B cell (primary cell): ENCODE results near the gene SPECC1. TPM values are rescaled to one million over a fixed set of nuclear protein-coding genes. Genes with fewer than 3 reads are reported as not detected.

Source experiments
- ATAC-seq: fragments of 200-7000 bp; cut with Tn5 transposase; one replicate; pipeline ENCODE4 v1.10.0; 2021; ENCODE audit warnings: low read depth, mild to moderate bottlenecking, moderate number of reproducible peaks, moderate library complexity
- CTCF ChIA-PET: fragments of 350-600 bp; sonication (Branson Sonifier 250); formaldehyde crosslinking; loops from one replicate; lab custom pipeline; 2021; ENCODE audit warnings: antibody characterized with exemption, inconsistent platforms; lab: Charles Lee
- POLR2A ChIA-PET: fragments of 350-600 bp; sonication (Branson Sonifier 250); formaldehyde crosslinking; loops from one replicate; lab custom pipeline; 2021; ENCODE audit warnings: antibody characterized with exemption; lab: Charles Lee
- DNase-seq: peaks from one replicate; pipeline ENCODE4 v3.0.0; 2013
- H2AFZ ChIP-seq: 2 replicates; pipeline ENCODE4 v1.6.1; 2012; ENCODE audit warnings: mild to moderate bottlenecking, low read depth, low read length; ENCODE audit not compliant: insufficient read depth, poor library complexity, severe bottlenecking
- H3K27ac ChIP-seq, 2 donors: 1 replicate in 1 of 2; 2 replicates in 1 of 2; pipeline ENCODE4 v1.5.1; 2012 to 2013; ENCODE audit warnings: low read length in 2 of 2, mild to moderate bottlenecking in 2 of 2, moderate library complexity in 1 of 2
- H3K27me3 ChIP-seq, 4 experiments: fragments of 200-600 bp in 1 of 4; sonication (generic) in 1 of 4; replicated peaks in 1 of 4; 1 replicate in 2 of 4; 2 replicates in 2 of 4; pipeline versions ENCODE4 v1.6.1 to v1.7.0; 2013 to 2016; ENCODE audit warnings: low read length in 3 of 4, mild to moderate bottlenecking in 2 of 4, mixed read lengths in 1 of 4, moderate library complexity in 1 of 4; ENCODE audit not compliant: insufficient read depth in 4 of 4, control insufficient read depth in 3 of 4; ENCODE audit errors: control extremely low read depth in 1 of 4
- H3K36me3 ChIP-seq, 2 experiments: replicated peaks in 1 of 2; 1 replicate in 1 of 2; 2 replicates in 1 of 2; pipeline versions ENCODE4 v1.6.1 to v1.7.1; 2013; ENCODE audit warnings: low read length in 1 of 2; ENCODE audit not compliant: insufficient read depth in 2 of 2, control insufficient read depth in 1 of 2; ENCODE audit errors: control extremely low read depth in 1 of 2, extremely low read depth in 1 of 2
- H3K4me1 ChIP-seq, 2 donors: fragments of 200-600 bp in 1 of 2; sonication (generic) in 1 of 2; 1 replicate in 1 of 2; 2 replicates in 1 of 2; pipeline versions ENCODE4 v1.5.1 to v1.6.1; 2013 to 2017; ENCODE audit warnings: low read length in 2 of 2; ENCODE audit not compliant: control insufficient read depth in 2 of 2, insufficient read depth in 2 of 2
- H3K4me2 ChIP-seq: replicated peaks from 2 replicates; pipeline ENCODE3; 2012; ENCODE audit warnings: mild to moderate bottlenecking, low read depth, low read length; ENCODE audit not compliant: poor library complexity, severe bottlenecking
- H3K4me3 ChIP-seq, 5 experiments: fragments of 200-600 bp in 1 of 5; sonication (generic) in 1 of 5; 1 replicate in 3 of 5; 2 replicates in 2 of 5; pipeline versions ENCODE4 v1.5.1 to v1.7.0; 2011 to 2016; ENCODE audit warnings: low read length in 4 of 5, mild to moderate bottlenecking in 4 of 5, low read depth in 2 of 5, control low read depth in 1 of 5, moderate library complexity in 1 of 5; ENCODE audit not compliant: insufficient read depth in 1 of 5; ENCODE audit errors: control extremely low read depth in 1 of 5, extremely low read depth in 1 of 5
- H3K79me2 ChIP-seq: fragments of 200-600 bp; sonication (generic); one replicate; pipeline ENCODE4 v1.6.0; 2016; ENCODE audit warnings: low read length; ENCODE audit not compliant: control insufficient read depth, insufficient read depth
- H3K9ac ChIP-seq: fragments of 200-600 bp; sonication (generic); 2 replicates; pipeline ENCODE4 v1.6.1; 2017; ENCODE audit warnings: mild to moderate bottlenecking, low read length, moderate library complexity
- H3K9me3 ChIP-seq, 3 donors: one replicate each; pipeline versions ENCODE4 v1.6.1 to v1.7.1; 2013; ENCODE audit warnings: low read length in 2 of 3; ENCODE audit not compliant: control insufficient read depth in 2 of 3, insufficient read depth in 1 of 3; ENCODE audit errors: control extremely low read depth in 1 of 3
- H4K20me1 ChIP-seq: 2 replicates; pipeline ENCODE4 v1.6.0; 2012; ENCODE audit warnings: mild to moderate bottlenecking, low read length; ENCODE audit not compliant: insufficient read depth, control insufficient read depth, poor library complexity, severe bottlenecking
- H3K27ac Mint-ChIP-seq: one replicate; pipeline ENCODE4 v1.8.0; 2021; ENCODE audit warnings: mixed read lengths
- H3K27me3 Mint-ChIP-seq: one replicate; pipeline ENCODE4 v1.8.0; 2021; ENCODE audit warnings: mixed read lengths
- H3K4me1 Mint-ChIP-seq: one replicate; pipeline ENCODE4 v1.8.0; 2021; ENCODE audit warnings: mixed read lengths
- H3K4me3 Mint-ChIP-seq: one replicate; pipeline ENCODE4 v1.8.0; 2021; ENCODE audit warnings: mixed read lengths
- H3K9me3 Mint-ChIP-seq: one replicate; pipeline ENCODE4 v1.8.0; 2022; ENCODE audit warnings: mixed read lengths; ENCODE audit not compliant: insufficient read depth
- EZH2 ChIP-seq: IDR thresholded peaks from 2 replicates; pipeline ENCODE4 v1.6.1; 2012; ENCODE audit warnings: borderline replicate concordance, low read depth, mild to moderate bottlenecking, moderate library complexity, low read length; ENCODE audit not compliant: insufficient read depth, poor library complexity, severe bottlenecking
- WGBS: methylation state at CpG from one replicate; pipeline ENCODE4 v1.1.5; 2013; ENCODE audit warnings: missing lambda C conversion rate; ENCODE audit not compliant: insufficient coverage; 5-methylcytosine and 5-hydroxymethylcytosine counted together
- intact Hi-C: fragments of 100-400 bp; cut with micrococcal nuclease; formaldehyde crosslinking; loops from one replicate; pipeline ENCODE4 v1.10.0; 2022
- polyA plus RNA-seq: library from polyadenylated mRNA; depleted of rRNA; stranded (reverse); fragments of >200 nt; gene quantifications from 2 replicates; pipeline ENCODE4 v1.2.3, GENCODE V29; 2012
- total RNA-seq, 2 donors: library from RNA; stranded (reverse); fragments of 120-200 nt in 1 of 2; gene quantifications; 1 replicate in 1 of 2; 2 replicates in 1 of 2; pipeline versions ENCODE4 v1.2.3 to v1.2.4, GENCODE V29; 2013 to 2022
- TF ChIP-seq, protein P1 (sequence below): fragments of 200-600 bp; IDR thresholded peaks from one replicate; pipeline ENCODE4 v1.8.0; 2022; ENCODE audit warnings: antibody characterized with exemption, mild to moderate bottlenecking

Gene SPECC1
- total and polyA plus RNA-seq, 2 donors (not counting 1 experiment from before 2014, with no cell fraction given), result 4.6 to 7.4 TPM

DNA sequence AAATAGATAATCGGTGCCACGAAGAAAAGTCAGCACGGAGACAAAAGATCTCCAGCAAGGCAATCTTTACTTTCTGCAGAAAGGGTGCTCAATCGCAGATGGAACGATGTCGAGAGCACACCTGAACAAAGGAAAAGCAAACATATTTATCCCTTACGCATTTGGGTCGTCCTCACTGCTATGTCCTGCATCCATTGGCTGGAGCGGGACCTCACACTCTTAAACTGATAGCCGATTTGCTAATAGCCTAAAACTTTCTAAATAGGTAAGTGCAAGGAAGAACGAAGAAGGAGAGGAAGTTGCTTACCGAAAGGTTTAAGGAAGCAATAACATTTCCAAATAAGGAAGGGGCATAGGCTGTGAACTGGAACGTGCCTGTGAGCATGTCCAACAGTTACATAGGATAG is 30.4 kb upstream of the SPECC1 start:
- Histone ChIP-seq H2AFZ (peak overlapping the region; percentile 99), H3K4me1 (peaks cover 23 to 40% of the 10 kb centered on the region in 2 donors), H3K79me2 (peaks cover 71% of the 10 kb centered on the region), H3K27me3 (no peaks in the 10 kb centered on the region), H3K4me2 (peak overlapping the region; percentile 91), H3K4me3 (peak overlapping the region; percentile 27 to 93 (median 87)), H4K20me1 (no peaks in the 10 kb centered on the region), H3K9ac (peak overlapping the region; percentile 84), H3K9me3 (no peaks in the 10 kb centered on the region), H3K36me3 (peaks cover 0 to 9% of the 10 kb centered on the region in 2 experiments), H3K27ac (peak overlapping the region; percentile 85 to 96)
- Mint-ChIP-seq H3K4me3 (peak overlapping the region; percentile 99), H3K9me3 (no peaks in the 10 kb centered on the region), H3K27me3 (no peaks in the 10 kb centered on the region), H3K4me1 (peaks cover 38% of the 10 kb centered on the region), H3K27ac (peak overlapping the region; percentile 98)
- DNase-seq (peak; percentile 27), ATAC-seq (no peak)
- POLR2A ChIA-PET, result interaction anchor here (0.8 kb wide), 1 partner anchor 601 kb away, joined by 3 read pairs; the partner anchor contains the start of gene MAPK7
- WGBS, result 87% methylated on average over 6 of the region's 13 CpGs
- CTCF ChIA-PET, result interaction anchor here (2.1 kb wide), 1 partner anchor 14 kb away, joined by 11 read pairs; no protein-coding TSS in a partner anchor
- TF ChIP-seq, protein P1, sequence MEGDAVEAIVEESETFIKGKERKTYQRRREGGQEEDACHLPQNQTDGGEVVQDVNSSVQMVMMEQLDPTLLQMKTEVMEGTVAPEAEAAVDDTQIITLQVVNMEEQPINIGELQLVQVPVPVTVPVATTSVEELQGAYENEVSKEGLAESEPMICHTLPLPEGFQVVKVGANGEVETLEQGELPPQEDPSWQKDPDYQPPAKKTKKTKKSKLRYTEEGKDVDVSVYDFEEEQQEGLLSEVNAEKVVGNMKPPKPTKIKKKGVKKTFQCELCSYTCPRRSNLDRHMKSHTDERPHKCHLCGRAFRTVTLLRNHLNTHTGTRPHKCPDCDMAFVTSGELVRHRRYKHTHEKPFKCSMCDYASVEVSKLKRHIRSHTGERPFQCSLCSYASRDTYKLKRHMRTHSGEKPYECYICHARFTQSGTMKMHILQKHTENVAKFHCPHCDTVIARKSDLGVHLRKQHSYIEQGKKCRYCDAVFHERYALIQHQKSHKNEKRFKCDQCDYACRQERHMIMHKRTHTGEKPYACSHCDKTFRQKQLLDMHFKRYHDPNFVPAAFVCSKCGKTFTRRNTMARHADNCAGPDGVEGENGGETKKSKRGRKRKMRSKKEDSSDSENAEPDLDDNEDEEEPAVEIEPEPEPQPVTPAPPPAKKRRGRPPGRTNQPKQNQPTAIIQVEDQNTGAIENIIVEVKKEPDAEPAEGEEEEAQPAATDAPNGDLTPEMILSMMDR, result no peak
- TF ChIP-seq EZH2, result no peak
- intact Hi-C loops, result loop anchor here (1.0 to 10.0 kb wide), 4 partner anchors 176 to 2004 kb away; partner anchors contain the start of genes ATPAF2, DHRS7B, DRC3 and GID4
